GM23338 (cell line): Measurements from ENCODE around the gene GRHL3. TPM values are rescaled to one million over a fixed set of nuclear protein-coding genes. Genes with fewer than 3 reads are reported as not detected.

ENCODE experiments used
- ATAC-seq: fragments of 200-7000 bp; cut with Tn5 transposase; 3 replicates; pipeline ENCODE4 v1.9.1; 2020
- DNase-seq: peaks from one replicate; pipeline ENCODE4 v3.0.0-alpha.2; 2015; ENCODE audit warnings: low spot score
- H2AFZ ChIP-seq: fragments of 200-600 bp; sonication (generic); 2 replicates; pipeline ENCODE4 v1.8.0; 2016; ENCODE audit warnings: antibody characterized with exemption, mild to moderate bottlenecking, moderate library complexity
- H3F3A ChIP-seq: fragments of 200-600 bp; sonication (generic); replicated peaks from 2 replicates; pipeline ENCODE4 v1.8.0; 2017; ENCODE audit warnings: antibody characterized with exemption, mixed run types, low read depth
- H3K27ac ChIP-seq: fragments of 200-600 bp; sonication (generic); 2 replicates; pipeline ENCODE4 v1.6.1; 2016; ENCODE audit warnings: low read depth
- H3K27me3 ChIP-seq: fragments of 200-600 bp; sonication (generic); 2 replicates; pipeline ENCODE4 v1.8.0; 2016; ENCODE audit warnings: mild to moderate bottlenecking, mixed run types, moderate library complexity; ENCODE audit not compliant: insufficient read depth
- H3K36me3 ChIP-seq: fragments of 200-600 bp; sonication (generic); 2 replicates; pipeline ENCODE4 v1.8.0; 2016; ENCODE audit warnings: mild to moderate bottlenecking; ENCODE audit not compliant: insufficient read depth
- H3K4me1 ChIP-seq: fragments of 200-600 bp; sonication (generic); 2 replicates; pipeline ENCODE4 v1.8.0; 2016; ENCODE audit warnings: mild to moderate bottlenecking, moderate library complexity; ENCODE audit not compliant: insufficient read depth
- H3K4me2 ChIP-seq: fragments of 200-600 bp; sonication (generic); 2 replicates; pipeline ENCODE4 v1.7.1; 2017; ENCODE audit warnings: mixed run types
- H3K4me3 ChIP-seq: fragments of 200-600 bp; sonication (generic); 2 replicates; pipeline ENCODE4 v1.6.1; 2016; ENCODE audit warnings: mixed run types
- H3K79me2 ChIP-seq: fragments of 200-600 bp; sonication (generic); replicated peaks from 2 replicates; pipeline ENCODE4 v1.8.0; 2017; ENCODE audit warnings: mild to moderate bottlenecking; ENCODE audit not compliant: insufficient read depth
- H3K9me2 ChIP-seq: fragments of 200-600 bp; sonication (generic); 2 replicates; pipeline ENCODE4 v1.8.0; 2017; ENCODE audit not compliant: insufficient read depth
- H4K20me1 ChIP-seq: fragments of 200-600 bp; sonication (generic); replicated peaks from 2 replicates; pipeline ENCODE4 v1.8.0; 2017; ENCODE audit warnings: mild to moderate bottlenecking; ENCODE audit not compliant: insufficient read depth
- H3K27ac Mint-ChIP-seq: 2 replicates; pipeline ENCODE4 v1.8.0; 2020; ENCODE audit warnings: inconsistent platforms, mild to moderate bottlenecking, moderate library complexity, mixed read lengths
- H3K27me3 Mint-ChIP-seq: 3 replicates; pipeline ENCODE4 v1.8.0; 2022; ENCODE audit warnings: low read depth, mild to moderate bottlenecking, moderate library complexity, mixed read lengths, inconsistent platforms; ENCODE audit not compliant: insufficient read depth, poor library complexity
- H3K36me3 Mint-ChIP-seq: 3 replicates; pipeline ENCODE4 v1.8.0; 2021; ENCODE audit warnings: low read depth, mild to moderate bottlenecking, inconsistent platforms, moderate library complexity, mixed read lengths
- H3K4me1 Mint-ChIP-seq: 3 replicates; pipeline ENCODE4 v1.8.0; 2020; ENCODE audit warnings: mild to moderate bottlenecking, inconsistent platforms, mixed read lengths
- H3K4me3 Mint-ChIP-seq: 3 replicates; pipeline ENCODE4 v1.8.0; 2021; ENCODE audit warnings: moderate library complexity, mild to moderate bottlenecking, inconsistent platforms, mixed read lengths
- H3K9me3 Mint-ChIP-seq: 3 replicates; pipeline ENCODE4 v1.8.0; 2020; ENCODE audit warnings: moderate library complexity, mild to moderate bottlenecking, inconsistent platforms, mixed read lengths
- CTCF ChIP-seq, 2 experiments: fragments of 200-600 bp in 1 of 2; sonication (generic) in 1 of 2; conservative IDR thresholded peaks; 2 replicates each; pipeline versions ENCODE4 v1.5.1 to v1.6.1; 2016 to 2017; ENCODE audit warnings: antibody characterized with exemption in 2 of 2, low read depth in 2 of 2, mild to moderate bottlenecking in 2 of 2, moderate library complexity in 1 of 2
- ETS1 ChIP-seq: IDR thresholded peaks from 2 replicates; pipeline ENCODE4 v1.6.1; 2016; ENCODE audit warnings: antibody characterized with exemption
- EZH2 ChIP-seq: fragments of 200-600 bp; sonication (generic); IDR thresholded peaks from one replicate; pipeline ENCODE4 v1.8.0; 2017; ENCODE audit warnings: antibody characterized with exemption, mild to moderate bottlenecking, low read depth; ENCODE audit not compliant: unreplicated experiment
- JUNB ChIP-seq: IDR thresholded peaks from one replicate; pipeline ENCODE4 v1.6.1; 2016; ENCODE audit warnings: antibody characterized with exemption; ENCODE audit not compliant: unreplicated experiment
- NANOG ChIP-seq: IDR thresholded peaks from 2 replicates; pipeline ENCODE4 v1.6.1; 2016; ENCODE audit warnings: antibody characterized with exemption, borderline replicate concordance
- REST ChIP-seq: IDR thresholded peaks from one replicate; pipeline ENCODE4 v1.6.1; 2018; ENCODE audit warnings: antibody characterized with exemption; ENCODE audit not compliant: unreplicated experiment
- ZNF331 ChIP-seq: fragments of 250-450 bp; sonication (Bioruptor Pico); IDR thresholded peaks from 2 replicates; pipeline ENCODE4 v1.5.0; 2020; ENCODE audit warnings: low read depth, mild to moderate bottlenecking, moderate library complexity
- ZNF462 ChIP-seq: fragments of 250-450 bp; sonication (Bioruptor Pico); IDR thresholded peaks from 2 replicates; pipeline ENCODE4 v1.5.0; 2020; ENCODE audit warnings: mild to moderate bottlenecking, moderate library complexity
- polyA plus RNA-seq: library from polyadenylated mRNA; unstranded; fragments of >200 nt; fragmentation: Nextera tagmentation; extraction: Ambion mirVana; gene quantifications from 2 replicates; pipeline ENCODE4 v1.2.1, GENCODE V29; 2016
- total RNA-seq: library from RNA; depleted of rRNA; stranded (reverse); fragments of >200 nt; shearing (Covaris generic); gene quantifications from 2 replicates; pipeline ENCODE4 v1.2.3, GENCODE V29; 2014

Gene GRHL3
- total and polyA plus RNA-seq, 2 experiments from 2014 or later, result 0.78 to 1.1 TPM

GRCh38 chr1:24338447-24338846, 19.3 kb downstream of the GRHL3 start:
- ATAC-seq (no peak), DNase-seq (no peak)
- Histone ChIP-seq H3K27me3 (no peaks in the 10 kb centered on the region), H3K4me3 (no peak overlapping the region), H3K4me1 (peaks cover 28% of the 10 kb centered on the region), H3K4me2 (no peak overlapping the region), H4K20me1 (no peaks in the 10 kb centered on the region), H3K9me2 (no peaks in the 10 kb centered on the region), H3K36me3 (no peaks in the 10 kb centered on the region), H2AFZ (no peak overlapping the region), H3K79me2 (no peaks in the 10 kb centered on the region), H3F3A (no peaks in the 10 kb centered on the region), H3K27ac (no peak overlapping the region)
- Mint-ChIP-seq H3K4me3 (no peak overlapping the region), H3K9me3 (no peaks in the 10 kb centered on the region), H3K36me3 (no peaks in the 10 kb centered on the region), H3K27ac (no peak overlapping the region), H3K27me3 (peaks cover 18% of the 10 kb centered on the region), H3K4me1 (peaks cover 57% of the 10 kb centered on the region)
- TF ChIP-seq ETS1, result no peak
- no peak for TF ChIP-seq JUNB
- TF ChIP-seq NANOG, result no peak
- no peak for TF ChIP-seq CTCF (conservative IDR thresholded peaks at IDR 0.05; ENCODE audit: low read depth in 2 of 2)
- no peak for TF ChIP-seq ZNF331 (CRISPR knock-in tag)
- no peak for TF ChIP-seq REST
- no peak for TF ChIP-seq ZNF462 (CRISPR knock-in tag)
- TF ChIP-seq EZH2, result no peak
